ENCODE results near the gene EIPR1.

DNA sequence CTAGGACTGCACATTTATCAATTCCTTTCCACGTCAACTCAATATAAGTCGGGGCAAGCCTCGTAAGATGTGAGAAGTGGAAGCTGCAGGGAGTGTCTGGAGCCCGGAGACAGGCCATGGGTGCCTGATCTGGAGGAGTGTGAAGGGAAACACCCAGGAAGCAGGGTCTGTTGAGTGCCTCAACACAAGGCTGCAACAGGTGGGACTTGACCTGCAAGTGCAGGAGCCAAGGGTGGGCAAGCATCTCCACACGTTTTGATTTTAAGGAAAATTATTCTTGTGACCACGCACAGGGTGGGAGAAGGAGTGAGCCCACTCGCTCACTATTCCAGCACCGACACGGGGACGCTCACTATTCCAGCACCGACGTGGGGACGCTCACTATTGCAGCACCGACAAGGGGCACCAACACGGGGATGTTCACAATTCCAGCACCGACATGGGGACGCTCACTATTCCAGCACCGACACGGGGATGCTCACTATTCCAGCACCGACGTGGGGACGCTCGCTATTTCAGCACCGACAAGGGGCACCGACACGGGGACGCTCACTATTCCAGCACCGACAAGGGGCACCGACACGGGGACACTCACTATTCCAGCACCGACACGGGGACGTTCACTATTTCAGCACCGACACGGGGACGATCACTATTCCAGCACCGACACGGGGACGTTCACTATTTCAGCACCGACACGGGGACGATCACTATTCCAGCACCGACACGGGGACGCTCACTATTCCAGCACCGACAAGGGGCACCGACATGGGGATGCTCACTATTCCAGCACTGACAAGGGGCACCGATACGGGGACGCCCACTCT lies 197.3 kb downstream of the EIPR1 start:
- TF ChIP-seq ZNF274 (IDR thresholded peaks at IDR 0.05; ENCODE audit: low read depth, low read length) (no peak), YY1 (IDR thresholded peaks at IDR 0.05; ENCODE audit: insufficient read depth, insufficient read length) (no peak), SUZ12 (IDR thresholded peaks at IDR 0.05; ENCODE audit: extremely low read depth, insufficient read depth, insufficient read length) (no peak)
